GM12891 (cell line): Measurements from ENCODE around the gene SLC7A14.

Source experiments
- DNase-seq: peaks from one replicate; pipeline ENCODE4 v3.0.0; 2011; ENCODE audit warnings: low spot score; ENCODE audit not compliant: insufficient read length
- FAIRE-seq: peaks from 2 replicates; lab custom pipeline; 2011; peaks lifted over from hg19 to GRCh38; lab: Jason Lieb, UNC
- PAX5 ChIP-seq: IDR thresholded peaks from 2 replicates; pipeline ENCODE4 v1.6.1; 2011; ENCODE audit warnings: low read length, moderate library complexity, mild to moderate bottlenecking; ENCODE audit not compliant: insufficient read depth, severe bottlenecking
- POLR2A ChIP-seq: IDR thresholded peaks from 2 replicates; pipeline ENCODE4 v1.6.1; 2011; ENCODE audit warnings: low read depth, low read length, control low read depth
- POLR2AphosphoS5 ChIP-seq: IDR thresholded peaks from 2 replicates; pipeline ENCODE4 v1.6.1; 2011; ENCODE audit warnings: low read depth, low read length, control low read depth
- POU2F2 ChIP-seq: IDR thresholded peaks from 2 replicates; pipeline ENCODE4 v1.6.1; 2011; ENCODE audit warnings: low read depth, mild to moderate bottlenecking, control low read depth, low read length, moderate library complexity
- SPI1 ChIP-seq: IDR thresholded peaks from 2 replicates; pipeline ENCODE4 v1.6.1; 2011; ENCODE audit warnings: low read depth, low read length, control low read depth
- TAF1 ChIP-seq: IDR thresholded peaks from 2 replicates; pipeline ENCODE4 v1.6.1; 2011; ENCODE audit warnings: low read depth, low read length, control low read depth

SLC7A14 gene

GRCh38 chr3:170467571-170468147 lies 118.2 kb downstream of the SLC7A14 start:
- DNase-seq (no peak), FAIRE-seq (no peak)
- TF ChIP-seq POLR2AphosphoS5 (no peak), TAF1 (no peak), POLR2A (no peak), POU2F2 (no peak), PAX5 (no peak)

DNA sequence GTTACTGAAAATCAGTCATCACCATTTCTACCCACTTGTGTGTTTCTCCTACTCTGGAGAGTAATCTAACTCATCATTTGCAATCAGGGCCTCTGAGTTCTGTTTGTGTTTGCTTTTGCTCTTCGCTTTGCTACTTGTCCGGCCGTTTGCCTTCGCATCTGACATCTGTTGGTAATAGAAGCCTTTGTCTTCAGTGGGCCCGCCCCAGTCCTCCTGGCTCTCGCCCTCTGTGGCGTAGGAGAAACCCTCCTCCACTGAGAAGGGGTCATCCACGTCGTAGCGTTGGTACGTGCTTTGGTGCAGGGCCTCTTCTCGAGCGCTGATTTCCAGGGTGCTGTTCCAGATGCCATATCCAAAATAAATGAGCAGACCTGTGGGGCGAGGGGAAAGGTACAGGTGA lies 118.9 kb downstream of the SLC7A14 start:
- FAIRE-seq (no peak), DNase-seq (no peak)
- TF ChIP-seq PAX5 (no peak), POLR2AphosphoS5 (no peak), TAF1 (no peak), POU2F2 (no peak), SPI1 (no peak), POLR2A (no peak)

- FAIRE-seq (no peak), DNase-seq (no peak)
- TF ChIP-seq TAF1 (no peak), PAX5 (no peak), POLR2AphosphoS5 (no peak), SPI1 (no peak), POLR2A (no peak), POU2F2 (no peak)
These were observed 119.9 kb downstream of the SLC7A14 start for GRCh38 chr3:170465955-170466354.

DNA sequence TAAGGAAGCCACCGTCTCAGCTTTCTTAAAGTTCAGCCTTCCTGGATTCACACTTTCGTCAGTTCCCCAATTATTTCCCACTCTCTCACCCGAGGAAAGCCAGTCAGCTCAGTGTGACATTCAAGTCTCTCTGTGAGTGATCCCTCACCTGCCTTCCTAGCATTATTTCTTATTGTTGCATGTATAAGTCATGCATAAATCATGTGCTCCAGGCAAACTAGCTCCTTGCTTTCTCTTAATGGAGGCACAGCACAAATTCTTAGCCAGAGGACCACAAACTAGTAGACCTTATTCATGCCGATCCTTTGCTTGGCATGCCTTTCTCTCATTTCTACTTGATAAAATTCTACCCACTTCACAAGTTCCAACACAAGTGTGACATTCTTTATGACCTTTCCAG lies 122.9 kb downstream of the SLC7A14 start:
- no peak for FAIRE-seq
- no peak for DNase-seq
- TF ChIP-seq SPI1 (no peak), POLR2AphosphoS5 (no peak), TAF1 (no peak), POU2F2 (no peak), POLR2A (no peak), PAX5 (no peak)

GRCh38 chr3:170458285-170458684 lies 127.6 kb downstream of the SLC7A14 start:
- no peak for FAIRE-seq
- TF ChIP-seq SPI1 (no peak), POLR2AphosphoS5 (no peak), POU2F2 (no peak), POLR2A (no peak), TAF1 (no peak), PAX5 (no peak)
- DNase-seq = no peak

DNA sequence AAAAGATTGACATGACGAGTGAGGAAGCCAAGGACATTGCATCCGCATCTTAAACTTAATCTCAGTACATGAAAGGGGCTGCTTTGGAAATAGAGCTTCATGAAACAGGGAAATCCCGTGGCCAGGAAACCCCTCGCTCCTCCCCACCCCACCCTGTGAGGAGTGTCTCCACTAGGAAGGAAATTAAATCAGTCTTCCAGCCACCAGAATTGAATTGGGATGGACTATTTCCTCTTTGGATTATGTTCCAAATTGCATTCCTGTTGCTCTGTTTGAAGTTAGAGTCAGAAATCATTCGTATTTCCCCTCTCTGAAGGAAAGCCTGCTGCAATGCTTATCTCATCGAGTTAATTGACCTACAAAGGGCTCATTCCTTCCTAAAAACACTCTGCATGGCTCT lies 131.4 kb downstream of the SLC7A14 start:
- TF ChIP-seq PAX5 (no peak), POLR2A (no peak), POU2F2 (no peak), SPI1 (no peak), TAF1 (no peak)
- DNase-seq (no peak), FAIRE-seq (no peak)

- no peak for FAIRE-seq
- no peak for TF ChIP-seq PAX5
- no peak for TF ChIP-seq POU2F2
- TF ChIP-seq SPI1 = no peak
- TF ChIP-seq TAF1 = no peak
- no peak for TF ChIP-seq POLR2AphosphoS5
- TF ChIP-seq POLR2A = no peak
- no peak for DNase-seq
These were observed 135.8 kb downstream of the SLC7A14 start for GRCh38 chr3:170450039-170450438.

GRCh38 chr3:170448584-170448983 lies 137.3 kb downstream of the SLC7A14 start:
- FAIRE-seq (no peak), DNase-seq (no peak)
- TF ChIP-seq TAF1 (no peak), POLR2AphosphoS5 (no peak), POU2F2 (no peak)

GRCh38 chr3:170443457-170443856 lies 142.4 kb downstream of the SLC7A14 start:
- FAIRE-seq (no peak), DNase-seq (no peak)
- no peak for TF ChIP-seq SPI1
- no peak for TF ChIP-seq TAF1
- TF ChIP-seq POU2F2 = no peak
- TF ChIP-seq POLR2AphosphoS5 = no peak
- TF ChIP-seq POLR2A = no peak
- no peak for TF ChIP-seq PAX5

DNA sequence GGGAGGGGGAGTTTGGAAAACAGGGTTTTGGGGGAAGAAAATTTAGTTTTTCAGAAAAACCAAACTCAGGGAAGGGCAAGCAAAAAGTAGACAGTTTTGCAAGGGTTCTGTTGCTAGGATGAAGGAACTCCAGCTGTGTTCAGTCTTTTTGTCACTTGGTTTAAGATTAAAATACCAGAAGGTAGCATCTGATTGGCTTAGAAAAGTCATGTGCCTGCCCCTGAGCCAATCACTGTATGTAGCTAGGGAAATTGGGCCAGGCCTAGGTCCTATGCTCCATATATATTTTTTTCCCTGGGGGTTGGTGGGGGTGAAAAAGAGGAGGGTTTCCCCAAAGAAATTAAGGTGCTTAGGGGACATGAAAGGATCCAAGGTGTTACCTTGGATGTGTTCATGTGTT lies 142.9 kb downstream of the SLC7A14 start:
- DNase-seq = no peak
- no peak for FAIRE-seq
- TF ChIP-seq POU2F2 = no peak
- TF ChIP-seq TAF1 = no peak
- TF ChIP-seq POLR2A = no peak
- no peak for TF ChIP-seq SPI1
- no peak for TF ChIP-seq PAX5
- TF ChIP-seq POLR2AphosphoS5 = no peak
